Lower leg skin (tissue), 4 donors: ENCODE results near the gene CNTN4. TPM values are rescaled to one million over a fixed set of nuclear protein-coding genes. Genes with fewer than 3 reads are reported as not detected.

ENCODE experiments used
- DNase-seq, 2 donors: peaks; one replicate each; pipeline ENCODE4 v3.0.0-alpha.2; 2019; ENCODE audit warnings: low spot score in 2 of 2
- H3K4me3 ChIP-seq: fragments of 200-600 bp; sonication (generic); 2 replicates; pipeline ENCODE4 v1.5.1; 2017; ENCODE audit warnings: mild to moderate bottlenecking, low read depth; ENCODE audit not compliant: poor library complexity, severe bottlenecking
- CTCF ChIP-seq, 3 donors: fragments of 450-650 bp; IDR thresholded peaks; one replicate each; pipeline ENCODE4 v1.5.1; 2016; ENCODE audit warnings: antibody characterized with exemption in 3 of 3, mild to moderate bottlenecking in 3 of 3, moderate library complexity in 2 of 3
- POLR2A ChIP-seq, 2 donors: fragments of 450-650 bp; IDR thresholded peaks; one replicate each; pipeline ENCODE4 v1.6.1; 2016 to 2017; ENCODE audit warnings: antibody characterized with exemption in 2 of 2, mild to moderate bottlenecking in 1 of 2, moderate library complexity in 1 of 2
- WGBS, 2 donors: methylation state at CpG; one replicate each; pipeline ENCODE4 v1.1.5; 2018; 5-methylcytosine and 5-hydroxymethylcytosine counted together
- intact Hi-C: fragments of 100-400 bp; cut with DNase I; formaldehyde crosslinking; loops from one replicate; pipeline ENCODE4 v1.15.0; 2023; ENCODE audit warnings: low total_unique reads
- total RNA-seq, 4 donors: library from RNA; depleted of rRNA; stranded (reverse); fragments of >200 nt; gene quantifications; one replicate each; pipeline ENCODE4 v1.1.0, GENCODE V29; 2016

The CNTN4 gene
- total RNA-seq, 4 donors from 2014 or later: 1.8 to 6.1 (median 2.6) TPM

GRCh38 chr3:2837910-2838309 is 739.2 kb downstream of the CNTN4 start:
- intact Hi-C loops: no loop called here
- no peak for TF ChIP-seq POLR2A (IDR thresholded peaks at IDR 0.05)
- no peak for TF ChIP-seq CTCF (IDR thresholded peaks at IDR 0.05)
- WGBS, 2 donors: 74 to 80% methylated on average over 4 of the region's 4 CpGs

GRCh38 chr3:2838546-2839157 is 740.0 kb downstream of the CNTN4 start:
- DNase-seq: no peak
- no peak for TF ChIP-seq POLR2A (IDR thresholded peaks at IDR 0.05)
- no peak for TF ChIP-seq CTCF (IDR thresholded peaks at IDR 0.05)
- intact Hi-C loops: no loop called here
- no peak overlapping the region for H3K4me3 ChIP-seq
- 76 to 77% methylated on average over 6 of the region's 6 CpGs for WGBS, 2 donors

More at GRCh38 chr3:2837910-2838309, 739.2 kb downstream of the CNTN4 start:
- H3K4me3 ChIP-seq: no peak overlapping the region
- no peak for DNase-seq

GRCh38 chr3:2839876-2840275 is 741.2 kb downstream of the CNTN4 start:
- DNase-seq: no peak
- intact Hi-C loops: no loop called here
- WGBS, 2 donors: 51 to 53% methylated on average over 3 of the region's 3 CpGs
- H3K4me3 ChIP-seq: no peak overlapping the region
- TF ChIP-seq POLR2A (IDR thresholded peaks at IDR 0.05): no peak
- no peak for TF ChIP-seq CTCF (IDR thresholded peaks at IDR 0.05)

- TF ChIP-seq CTCF (IDR thresholded peaks at IDR 0.05): no peak
- no peak for TF ChIP-seq POLR2A (IDR thresholded peaks at IDR 0.05)
- intact Hi-C loops: no loop called here
- WGBS, 2 donors: 72 to 74% methylated on average over 3 of the region's 3 CpGs
- no peak overlapping the region for H3K4me3 ChIP-seq
- DNase-seq: no peak
Observed at GRCh38 chr3:2847062-2847841, 748.6 kb downstream of the CNTN4 start.

- intact Hi-C loops: no loop called here
- DNase-seq: no peak
- TF ChIP-seq CTCF (IDR thresholded peaks at IDR 0.05): no peak
- TF ChIP-seq POLR2A (IDR thresholded peaks at IDR 0.05): no peak
- H3K4me3 ChIP-seq: no peak overlapping the region
Observed at GRCh38 chr3:2849092-2849491, 750.4 kb downstream of the CNTN4 start.
